GM19372 (cell line): ENCODE measurements around the gene TNKS2.
"Not testable (repeated sequence)": the region's sequence is repeated elsewhere in the genome, so short reads cannot be mapped to it uniquely, and the experiment has no call there.

ENCODE experiments used
- ATAC-seq: cut with Tn5 transposase; IDR thresholded peaks from one replicate; pipeline ENCODE4 v1.9.1; 2021; ENCODE audit warnings: mild to moderate bottlenecking, low read depth, moderate library complexity; ENCODE audit not compliant: unreplicated experiment

The TNKS2 gene

GRCh38 chr10:91796331-91797047, 1.7 kb upstream of the TNKS2 start:
- ATAC-seq = no peak

GRCh38 chr10:91797048-91797690, 1.1 kb upstream of the TNKS2 start:
- ATAC-seq = no peak

- peak; percentile 37 for ATAC-seq
These were observed 704 bp downstream of the TNKS2 start for GRCh38 chr10:91798649-91799611.

GRCh38 chr10:91799612-91799975, 1.4 kb downstream of the TNKS2 start:
- no peak for ATAC-seq

GRCh38 chr10:91800182-91800581, 2.0 kb downstream of the TNKS2 start:
- ATAC-seq = no peak

GRCh38 chr10:91800756-91801155, 2.5 kb downstream of the TNKS2 start:
- ATAC-seq = no peak

- ATAC-seq = no peak
These were observed 5.3 kb downstream of the TNKS2 start for GRCh38 chr10:91803386-91804125.

GRCh38 chr10:91804126-91804510, 5.9 kb downstream of the TNKS2 start:
- no peak for ATAC-seq

- no peak for ATAC-seq
These were observed 7.0 kb downstream of the TNKS2 start for GRCh38 chr10:91805110-91805838.

- not testable (repeated sequence) for ATAC-seq
These were observed 9.0 kb downstream of the TNKS2 start for GRCh38 chr10:91807264-91807663.

- no peak for ATAC-seq
These were observed 15.0 kb downstream of the TNKS2 start for GRCh38 chr10:91813251-91813650.

GRCh38 chr10:91816981-91817380, 18.8 kb downstream of the TNKS2 start:
- no peak for ATAC-seq

GRCh38 chr10:91820144-91820543, 21.9 kb downstream of the TNKS2 start:
- no peak for ATAC-seq

- ATAC-seq = no peak
These were observed 25.9 kb downstream of the TNKS2 start for GRCh38 chr10:91824076-91824475.

GRCh38 chr10:91829268-91829667, 31.0 kb downstream of the TNKS2 start:
- ATAC-seq = no peak

GRCh38 chr10:91838199-91838598, 40.0 kb downstream of the TNKS2 start:
- ATAC-seq = no peak

GRCh38 chr10:91843083-91843482, 44.9 kb downstream of the TNKS2 start:
- no peak for ATAC-seq

- no peak for ATAC-seq
These were observed 58.4 kb downstream of the TNKS2 start for GRCh38 chr10:91856637-91857036.

GRCh38 chr10:91860885-91861284, 62.7 kb downstream of the TNKS2 start:
- no peak for ATAC-seq

- ATAC-seq = no peak
These were observed 65.9 kb downstream of the TNKS2 start for GRCh38 chr10:91864099-91864498.
